ENCODE data around the gene GALNT10. TPM values are rescaled to one million over a fixed set of nuclear protein-coding genes. Genes with fewer than 3 reads are reported as not detected.

The GALNT10 gene
- total and polyA plus RNA-seq, 9 of the 15 experiments (the other 6 are each of a cell fraction or from before 2014, with no cell fraction given): 4.6 to 37.1 (median 13.3) TPM

- TF ChIP-seq ZNF639 (CRISPR knock-in tag; conservative IDR thresholded peaks at IDR 0.05 in 1 of 2, IDR thresholded peaks at IDR 0.05 in 1 of 2) (no peak), GATA2 (CRISPR knock-in tag; IDR thresholded peaks at IDR 0.05) (no peak), PCBP2 (IDR thresholded peaks at IDR 0.05; ENCODE audit: low read depth, low read length, poor library complexity, severe bottlenecking) (no peak)
Measured at GRCh38 chr5:154430466-154430865, 239.9 kb downstream of the GALNT10 start (continued).

GRCh38 chr5:154430961-154431630, 240.6 kb downstream of the GALNT10 start:
- Histone ChIP-seq H3K9me3 (replicated peaks; ENCODE audit: control insufficient read depth, insufficient read depth, low read depth, low read length) (no peaks in the 10 kb centered on the region), H3K36me3 (ENCODE audit: control insufficient read depth, insufficient read depth, low read length) (peaks cover 7% of the 10 kb centered on the region), H3K9me1 (ENCODE audit: control insufficient read depth, insufficient read depth, low read length) (no peaks in the 10 kb centered on the region), H3K27me3 (ENCODE audit: control insufficient read depth in 2 of 2, insufficient read depth in 2 of 2, low read length in 2 of 2) (no peaks in the 10 kb centered on the region), H3K4me3 (no peak overlapping the region), H3K4me1 (replicated peaks in 1 of 2; ENCODE audit: control insufficient read depth in 2 of 2, insufficient read depth in 2 of 2, low read length in 2 of 2) (no peaks in the 10 kb centered on the region), H2AFZ (ENCODE audit: low read depth, low read length) (no peak overlapping the region), H3K4me2 (ENCODE audit: insufficient read depth, low read length) (no peak overlapping the region), H4K20me1 (replicated peaks; ENCODE audit: control insufficient read depth, insufficient read depth, low read length) (no peaks in the 10 kb centered on the region), H3K27ac (ENCODE audit: extremely low read depth, low read depth, low read length) (no peak overlapping the region), H3K79me2 (ENCODE audit: control insufficient read depth, insufficient read depth, low read length) (no peaks in the 10 kb centered on the region), H3K9ac (ENCODE audit: insufficient read depth in 1 of 2, low read depth in 2 of 2, low read length in 2 of 2) (no peak overlapping the region)
- WGBS (ENCODE audit: insufficient coverage, low coverage, missing lambda C conversion rate): 39% methylated on average over 4 of the region's 4 CpGs
- FAIRE-seq (no peak), DNase-seq (ENCODE audit: extremely low read depth in 1 of 4, low spot score in 3 of 4) (no peak), ATAC-seq (no peak)
- in situ Hi-C loops (cut with MboI): no loop called here
- CTCF ChIA-PET (ENCODE audit: low intra/inter-chr PET ratio): no interaction called here
- BruUV-seq (replicated peaks): no TSS peak
- POLR2A ChIA-PET: no interaction called here
- intact Hi-C loops (cut with micrococcal nuclease): no loop called here
- TF ChIP-seq CREB3L1 (IDR thresholded peaks at IDR 0.05; ENCODE audit: borderline replicate concordance, low read depth) (no peak), PHB (CRISPR knock-in tag; IDR thresholded peaks at IDR 0.05) (no peak), ETS2 (tag; IDR thresholded peaks at IDR 0.05; ENCODE audit: borderline replicate concordance, poor library complexity, severe bottlenecking) (no peak), DLX4 (CRISPR knock-in tag; IDR thresholded peaks at IDR 0.05) (no peak), ATF4 (CRISPR knock-in tag; IDR thresholded peaks at IDR 0.05) (no peak), MAZ (CRISPR knock-in tag; conservative IDR thresholded peaks at IDR 0.05 in 1 of 2, IDR thresholded peaks at IDR 0.05 in 1 of 2) (no peak), ELF4 (CRISPR knock-in tag; IDR thresholded peaks at IDR 0.05) (no peak), RFX5 (IDR thresholded peaks at IDR 0.05; ENCODE audit: low read depth, low read length) (no peak), ZNF354B (CRISPR knock-in tag; IDR thresholded peaks at IDR 0.05) (no peak), ESRRA (IDR thresholded peaks at IDR 0.05; ENCODE audit: borderline replicate concordance, low read depth) (no peak), EGR1 (conservative IDR thresholded peaks at IDR 0.05) (no peak), ZNF57 (CRISPR knock-in tag; IDR thresholded peaks at IDR 0.05) (no peak), SIRT6 (IDR thresholded peaks at IDR 0.05; ENCODE audit: low read depth, low read length) (no peak), SNAPC5 (CRISPR knock-in tag; IDR thresholded peaks at IDR 0.05) (no peak)

All from K562 (cell line).